Measurements from ENCODE around the gene MATR3.

The MATR3 gene

GRCh38 chr5:139368613-139369012, 75.1 kb downstream of the MATR3 start:
- DNase-seq (ENCODE audit: low read depth) = no peak
- no peak overlapping the region for H3K4me3 ChIP-seq (ENCODE audit: low read length)
- TF ChIP-seq CTCF (IDR thresholded peaks at IDR 0.05; ENCODE audit: insufficient read depth, low read depth, low read length, missing control alignments) = no peak

GRCh38 chr5:139369181-139369580, 75.6 kb downstream of the MATR3 start:
- no peak overlapping the region for H3K4me3 ChIP-seq (ENCODE audit: low read length)
- no peak for DNase-seq (ENCODE audit: low read depth)
- TF ChIP-seq CTCF (IDR thresholded peaks at IDR 0.05; ENCODE audit: insufficient read depth, low read depth, low read length, missing control alignments) = no peak

- TF ChIP-seq CTCF (IDR thresholded peaks at IDR 0.05; ENCODE audit: insufficient read depth, low read depth, low read length, missing control alignments) = no peak
- DNase-seq (ENCODE audit: low read depth) = no peak
- no peak overlapping the region for H3K4me3 ChIP-seq (ENCODE audit: low read length)
These were observed 78.2 kb downstream of the MATR3 start for GRCh38 chr5:139371482-139372435.

- DNase-seq (ENCODE audit: low read depth) = no peak
- no peak for TF ChIP-seq CTCF (IDR thresholded peaks at IDR 0.05; ENCODE audit: insufficient read depth, low read depth, low read length, missing control alignments)
- H3K4me3 ChIP-seq (ENCODE audit: low read length) = no peak overlapping the region
These were observed 81.4 kb downstream of the MATR3 start for GRCh38 chr5:139374909-139375308.

- H3K4me3 ChIP-seq (ENCODE audit: low read length) = no peak overlapping the region
- DNase-seq (ENCODE audit: low read depth) = no peak
- TF ChIP-seq CTCF (IDR thresholded peaks at IDR 0.05; ENCODE audit: insufficient read depth, low read depth, low read length, missing control alignments) = no peak
These were observed 82.8 kb downstream of the MATR3 start for GRCh38 chr5:139376364-139376763.

GRCh38 chr5:139377226-139377625, 83.7 kb downstream of the MATR3 start:
- H3K4me3 ChIP-seq (ENCODE audit: low read length) = no peak overlapping the region
- no peak for DNase-seq (ENCODE audit: low read depth)
- TF ChIP-seq CTCF (IDR thresholded peaks at IDR 0.05; ENCODE audit: insufficient read depth, low read depth, low read length, missing control alignments) = no peak
